GM23338 (cell line): ENCODE measurements around the gene ARF1. TPM values are rescaled to one million over a fixed set of nuclear protein-coding genes. Genes with fewer than 3 reads are reported as not detected.
A peak's percentile ranks its signal among the peaks of the same experiment; 100 is the strongest.

Experiments used
- ATAC-seq: fragments of 200-7000 bp; cut with Tn5 transposase; 3 replicates; pipeline ENCODE4 v1.9.1; 2020
- DNase-seq: peaks from one replicate; pipeline ENCODE4 v3.0.0-alpha.2; 2015; ENCODE audit warnings: low spot score
- H2AFZ ChIP-seq: fragments of 200-600 bp; sonication (generic); 2 replicates; pipeline ENCODE4 v1.8.0; 2016; ENCODE audit warnings: antibody characterized with exemption, mild to moderate bottlenecking, moderate library complexity
- H3F3A ChIP-seq: fragments of 200-600 bp; sonication (generic); replicated peaks from 2 replicates; pipeline ENCODE4 v1.8.0; 2017; ENCODE audit warnings: antibody characterized with exemption, mixed run types, low read depth
- H3K27ac ChIP-seq: fragments of 200-600 bp; sonication (generic); 2 replicates; pipeline ENCODE4 v1.6.1; 2016; ENCODE audit warnings: low read depth
- H3K27me3 ChIP-seq: fragments of 200-600 bp; sonication (generic); 2 replicates; pipeline ENCODE4 v1.8.0; 2016; ENCODE audit warnings: mild to moderate bottlenecking, mixed run types, moderate library complexity; ENCODE audit not compliant: insufficient read depth
- H3K36me3 ChIP-seq: fragments of 200-600 bp; sonication (generic); 2 replicates; pipeline ENCODE4 v1.8.0; 2016; ENCODE audit warnings: mild to moderate bottlenecking; ENCODE audit not compliant: insufficient read depth
- H3K4me1 ChIP-seq: fragments of 200-600 bp; sonication (generic); 2 replicates; pipeline ENCODE4 v1.8.0; 2016; ENCODE audit warnings: mild to moderate bottlenecking, moderate library complexity; ENCODE audit not compliant: insufficient read depth
- H3K4me2 ChIP-seq: fragments of 200-600 bp; sonication (generic); 2 replicates; pipeline ENCODE4 v1.7.1; 2017; ENCODE audit warnings: mixed run types
- H3K4me3 ChIP-seq: fragments of 200-600 bp; sonication (generic); 2 replicates; pipeline ENCODE4 v1.6.1; 2016; ENCODE audit warnings: mixed run types
- H3K79me2 ChIP-seq: fragments of 200-600 bp; sonication (generic); replicated peaks from 2 replicates; pipeline ENCODE4 v1.8.0; 2017; ENCODE audit warnings: mild to moderate bottlenecking; ENCODE audit not compliant: insufficient read depth
- H3K9me2 ChIP-seq: fragments of 200-600 bp; sonication (generic); 2 replicates; pipeline ENCODE4 v1.8.0; 2017; ENCODE audit not compliant: insufficient read depth
- H4K20me1 ChIP-seq: fragments of 200-600 bp; sonication (generic); replicated peaks from 2 replicates; pipeline ENCODE4 v1.8.0; 2017; ENCODE audit warnings: mild to moderate bottlenecking; ENCODE audit not compliant: insufficient read depth
- H3K27ac Mint-ChIP-seq: 2 replicates; pipeline ENCODE4 v1.8.0; 2020; ENCODE audit warnings: inconsistent platforms, mild to moderate bottlenecking, moderate library complexity, mixed read lengths
- H3K27me3 Mint-ChIP-seq: 3 replicates; pipeline ENCODE4 v1.8.0; 2022; ENCODE audit warnings: low read depth, mild to moderate bottlenecking, moderate library complexity, mixed read lengths, inconsistent platforms; ENCODE audit not compliant: insufficient read depth, poor library complexity
- H3K36me3 Mint-ChIP-seq: 3 replicates; pipeline ENCODE4 v1.8.0; 2021; ENCODE audit warnings: low read depth, mild to moderate bottlenecking, inconsistent platforms, moderate library complexity, mixed read lengths
- H3K4me1 Mint-ChIP-seq: 3 replicates; pipeline ENCODE4 v1.8.0; 2020; ENCODE audit warnings: mild to moderate bottlenecking, inconsistent platforms, mixed read lengths
- H3K4me3 Mint-ChIP-seq: 3 replicates; pipeline ENCODE4 v1.8.0; 2021; ENCODE audit warnings: moderate library complexity, mild to moderate bottlenecking, inconsistent platforms, mixed read lengths
- H3K9me3 Mint-ChIP-seq: 3 replicates; pipeline ENCODE4 v1.8.0; 2020; ENCODE audit warnings: moderate library complexity, mild to moderate bottlenecking, inconsistent platforms, mixed read lengths
- CREB1 ChIP-seq: fragments of 250-450 bp; sonication (Bioruptor Pico); IDR thresholded peaks from 2 replicates; pipeline ENCODE4 v1.5.0; 2020; ENCODE audit warnings: low read depth, mild to moderate bottlenecking, moderate library complexity
- CTCF ChIP-seq, 2 experiments: fragments of 200-600 bp in 1 of 2; sonication (generic) in 1 of 2; conservative IDR thresholded peaks; 2 replicates each; pipeline versions ENCODE4 v1.5.1 to v1.6.1; 2016 to 2017; ENCODE audit warnings: antibody characterized with exemption in 2 of 2, low read depth in 2 of 2, mild to moderate bottlenecking in 2 of 2, moderate library complexity in 1 of 2
- EZH2phosphoT487 ChIP-seq: fragments of 200-600 bp; sonication (generic); IDR thresholded peaks from one replicate; pipeline ENCODE4 v1.8.1; 2018; ENCODE audit warnings: antibody characterized with exemption; ENCODE audit not compliant: unreplicated experiment
- JUNB ChIP-seq: IDR thresholded peaks from one replicate; pipeline ENCODE4 v1.6.1; 2016; ENCODE audit warnings: antibody characterized with exemption; ENCODE audit not compliant: unreplicated experiment
- NANOG ChIP-seq: IDR thresholded peaks from 2 replicates; pipeline ENCODE4 v1.6.1; 2016; ENCODE audit warnings: antibody characterized with exemption, borderline replicate concordance
- POLR2AphosphoS5 ChIP-seq: IDR thresholded peaks from 2 replicates; pipeline ENCODE4 v1.6.1; 2016; ENCODE audit warnings: antibody characterized with exemption, low read depth
- REST ChIP-seq: IDR thresholded peaks from one replicate; pipeline ENCODE4 v1.6.1; 2018; ENCODE audit warnings: antibody characterized with exemption; ENCODE audit not compliant: unreplicated experiment
- STAT1 ChIP-seq: IDR thresholded peaks from one replicate; pipeline ENCODE4 v1.6.1; 2016; ENCODE audit warnings: antibody characterized with exemption; ENCODE audit not compliant: unreplicated experiment
- ZNF114 ChIP-seq: fragments of 250-450 bp; sonication (Bioruptor Pico); IDR thresholded peaks from 2 replicates; pipeline ENCODE4 v1.5.0; 2020; ENCODE audit warnings: mild to moderate bottlenecking, moderate library complexity
- ZNF331 ChIP-seq: fragments of 250-450 bp; sonication (Bioruptor Pico); IDR thresholded peaks from 2 replicates; pipeline ENCODE4 v1.5.0; 2020; ENCODE audit warnings: low read depth, mild to moderate bottlenecking, moderate library complexity
- ZNF462 ChIP-seq: fragments of 250-450 bp; sonication (Bioruptor Pico); IDR thresholded peaks from 2 replicates; pipeline ENCODE4 v1.5.0; 2020; ENCODE audit warnings: mild to moderate bottlenecking, moderate library complexity
- polyA plus RNA-seq: library from polyadenylated mRNA; unstranded; fragments of >200 nt; fragmentation: Nextera tagmentation; extraction: Ambion mirVana; gene quantifications from 2 replicates; pipeline ENCODE4 v1.2.1, GENCODE V29; 2016
- total RNA-seq: library from RNA; depleted of rRNA; stranded (reverse); fragments of >200 nt; shearing (Covaris generic); gene quantifications from 2 replicates; pipeline ENCODE4 v1.2.3, GENCODE V29; 2014
- TF ChIP-seq, protein P1 (sequence below): IDR thresholded peaks from 2 replicates; pipeline ENCODE4 v1.6.1; 2016; ENCODE audit warnings: antibody characterized with exemption

Gene ARF1
- total and polyA plus RNA-seq, 2 experiments from 2014 or later = 210 to 306 TPM

DNA sequence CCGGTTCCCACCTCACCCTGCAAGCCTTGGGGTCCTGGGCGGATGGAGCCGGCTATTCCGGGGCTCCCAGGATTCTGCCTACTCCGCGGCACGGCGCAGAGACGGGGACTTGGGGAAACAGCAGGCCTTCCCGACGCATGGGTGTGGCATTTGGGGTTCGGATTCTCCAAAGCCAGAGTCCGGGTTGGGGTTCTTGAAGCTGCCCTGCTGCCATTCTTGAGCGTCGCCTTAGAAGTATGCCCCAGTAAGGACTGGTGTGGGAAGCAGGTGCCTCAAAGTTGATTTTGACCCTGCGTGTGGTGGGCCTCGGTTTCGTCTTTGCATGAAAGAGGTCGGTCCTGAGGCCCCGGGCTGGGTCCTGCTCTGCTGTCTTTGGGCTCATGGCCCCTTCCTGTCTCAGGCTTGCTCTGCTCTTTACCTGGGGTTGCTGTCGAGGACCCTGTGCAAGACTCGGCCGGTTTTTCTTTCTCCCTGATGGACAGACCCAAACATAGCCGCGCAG, 58.3 kb downstream of the ARF1 start:
- Histone ChIP-seq H3K4me2 (peak overlapping the region; percentile 98), H3K27me3 (peaks cover 23% of the 10 kb centered on the region), H4K20me1 (no peaks in the 10 kb centered on the region), H3K27ac (no peak overlapping the region), H2AFZ (0 out of 2 replicates have a peak overlapping the region, but pooled peaks have one; percentile 78), H3K79me2 (peaks cover 34% of the 10 kb centered on the region), H3K4me1 (peaks cover 5% of the 10 kb centered on the region; the same call in 1 of the 2 replicates), H3K9me2 (no peaks in the 10 kb centered on the region), H3F3A (no peaks in the 10 kb centered on the region), H3K36me3 (no peaks in the 10 kb centered on the region), H3K4me3 (peak overlapping the region; percentile 92)
- no peak for DNase-seq
- peak overlapping the region; percentile 67; the same call in 1 of the 2 replicates for H3K27ac Mint-ChIP-seq
- no peak for ATAC-seq
- H3K27me3 Mint-ChIP-seq = peaks cover 10% of the 10 kb centered on the region
- no peaks in the 10 kb centered on the region; the same call in 2 of the 3 replicates for H3K9me3 Mint-ChIP-seq
- H3K4me1 Mint-ChIP-seq = peaks cover 2% of the 10 kb centered on the region; the same call in 1 of the 3 replicates
- peak overlapping the region; percentile 86 for H3K4me3 Mint-ChIP-seq
- TF ChIP-seq EZH2phosphoT487 = no peak
- no peak for TF ChIP-seq REST
- no peak for TF ChIP-seq POLR2AphosphoS5
- TF ChIP-seq, protein P1, sequence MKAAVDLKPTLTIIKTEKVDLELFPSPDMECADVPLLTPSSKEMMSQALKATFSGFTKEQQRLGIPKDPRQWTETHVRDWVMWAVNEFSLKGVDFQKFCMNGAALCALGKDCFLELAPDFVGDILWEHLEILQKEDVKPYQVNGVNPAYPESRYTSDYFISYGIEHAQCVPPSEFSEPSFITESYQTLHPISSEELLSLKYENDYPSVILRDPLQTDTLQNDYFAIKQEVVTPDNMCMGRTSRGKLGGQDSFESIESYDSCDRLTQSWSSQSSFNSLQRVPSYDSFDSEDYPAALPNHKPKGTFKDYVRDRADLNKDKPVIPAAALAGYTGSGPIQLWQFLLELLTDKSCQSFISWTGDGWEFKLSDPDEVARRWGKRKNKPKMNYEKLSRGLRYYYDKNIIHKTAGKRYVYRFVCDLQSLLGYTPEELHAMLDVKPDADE = no peak
- no peak for TF ChIP-seq STAT1
- TF ChIP-seq CREB1 (CRISPR knock-in tag) = no peak
- no peak for TF ChIP-seq ZNF331 (CRISPR knock-in tag)
- TF ChIP-seq NANOG = no peak
- TF ChIP-seq ZNF462 (CRISPR knock-in tag) = no peak
- TF ChIP-seq CTCF (conservative IDR thresholded peaks at IDR 0.05; ENCODE audit: low read depth in 2 of 2) = no peak
- no peak for TF ChIP-seq JUNB
- TF ChIP-seq ZNF114 (CRISPR knock-in tag) = no peak
- no peaks in the 10 kb centered on the region; the same call in 1 of the 3 replicates for H3K36me3 Mint-ChIP-seq
